ENCODE data around the gene NYAP1.
"Not testable (repeated sequence)": the region's sequence is repeated elsewhere in the genome, so short reads cannot be mapped to it uniquely, and the experiment has no call there.

NYAP1 gene

DNA sequence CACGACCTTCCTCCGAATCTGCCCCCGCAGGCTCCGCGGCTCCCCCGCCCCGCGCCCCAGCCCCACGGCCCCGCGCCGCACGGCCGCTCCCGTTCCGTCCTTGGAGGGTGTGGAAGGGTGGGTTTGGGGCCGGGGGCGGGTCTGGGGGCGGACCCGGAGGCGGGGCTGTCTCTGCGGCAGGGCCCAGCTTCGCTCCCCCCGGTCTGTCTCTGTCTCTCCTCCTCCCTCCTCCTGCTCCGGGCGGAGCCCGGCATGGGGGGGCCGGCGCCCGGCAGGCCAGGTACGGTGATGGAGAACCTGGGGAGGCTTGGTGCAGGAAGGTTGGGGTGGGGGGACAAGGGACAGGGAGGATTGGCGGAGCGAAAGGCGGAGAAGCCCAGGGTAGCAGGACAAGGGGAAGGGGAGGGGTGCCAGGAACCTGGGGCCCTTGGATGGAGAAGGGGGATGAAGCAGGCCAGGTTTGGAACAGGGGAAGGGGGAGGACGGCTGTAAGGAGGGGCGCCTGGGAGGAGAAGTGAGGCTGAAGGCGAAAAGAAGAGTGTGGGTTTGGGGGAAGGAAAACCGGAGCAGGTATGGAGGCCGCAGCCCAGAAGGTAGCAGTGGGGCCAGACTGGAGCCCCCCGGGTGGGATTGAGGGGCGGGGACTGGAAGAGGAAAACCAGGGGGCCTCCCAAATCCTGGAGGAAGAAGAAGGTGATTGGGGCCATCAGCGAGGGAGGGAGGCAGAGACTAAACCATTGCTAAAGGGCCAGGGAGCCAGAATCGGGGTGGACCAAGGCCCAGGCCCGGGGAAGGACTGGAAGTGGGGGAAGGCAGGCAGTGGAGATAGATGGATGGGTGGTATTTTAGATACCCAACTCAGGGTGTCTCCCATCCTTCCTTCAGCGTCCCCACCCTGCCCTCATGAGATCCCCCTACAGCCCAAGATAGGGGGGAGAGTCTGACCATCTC is at the start of gene NYAP1:
Gene NYAP1, plus strand, starts transcription at position 206 of the 951 bp plus-strand sequence. CDS start 1,385 bp downstream, outside the sequence.
- DNase-seq = no peak

GRCh38 chr7:100434297-100435144 is 49.2 kb upstream of the NYAP1 start:
- no peak for DNase-seq

GRCh38 chr7:100435401-100436304 is 48.1 kb upstream of the NYAP1 start:
- no peak for DNase-seq

- no peak for DNase-seq
These were observed 46.3 kb upstream of the NYAP1 start for GRCh38 chr7:100437150-100438100.

GRCh38 chr7:100438172-100438571 is 45.6 kb upstream of the NYAP1 start:
- no peak for DNase-seq

- DNase-seq = not testable (repeated sequence)
These were observed 45.0 kb upstream of the NYAP1 start for GRCh38 chr7:100438731-100439130.

- not testable (repeated sequence) for DNase-seq
These were observed 44.5 kb upstream of the NYAP1 start for GRCh38 chr7:100439244-100439643.

GRCh38 chr7:100441641-100442535 is 41.8 kb upstream of the NYAP1 start:
- DNase-seq = no peak

DNA sequence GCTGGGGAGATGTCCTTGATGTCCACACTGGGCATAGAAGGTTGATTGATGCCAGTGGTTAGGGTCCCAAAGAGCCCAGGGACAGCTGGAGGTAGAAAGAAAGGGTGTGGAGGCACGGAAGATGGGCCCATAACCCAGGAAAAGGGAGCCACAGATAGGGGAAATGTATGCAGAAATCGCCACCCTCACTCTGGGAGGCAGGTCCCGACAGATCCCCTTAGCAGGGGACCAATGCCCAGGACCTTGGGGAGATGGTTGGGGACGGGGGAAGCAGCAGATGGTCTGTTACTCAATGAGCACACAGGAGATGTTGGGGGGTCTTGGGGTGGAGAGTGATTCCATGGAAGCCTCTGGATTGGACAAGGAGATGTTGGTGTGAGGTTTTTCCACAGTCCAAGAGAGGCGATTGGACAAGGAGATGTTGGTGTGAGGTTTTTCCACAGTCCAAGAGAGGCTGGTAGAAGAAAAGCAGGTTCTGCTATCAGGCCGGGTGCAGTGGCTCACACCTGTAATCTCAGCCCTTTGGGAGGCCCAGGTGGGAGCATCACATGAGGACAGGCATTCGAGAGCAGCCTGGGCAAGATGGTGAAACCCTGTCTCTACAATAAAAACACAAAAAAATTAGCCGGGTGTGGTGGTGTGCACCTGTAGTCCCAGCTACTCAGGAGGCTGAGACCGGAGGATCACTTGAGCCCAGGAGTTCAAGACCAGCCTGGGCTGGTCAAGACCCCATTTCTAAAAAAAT is 40.5 kb upstream of the NYAP1 start:
- DNase-seq = no peak

DNA sequence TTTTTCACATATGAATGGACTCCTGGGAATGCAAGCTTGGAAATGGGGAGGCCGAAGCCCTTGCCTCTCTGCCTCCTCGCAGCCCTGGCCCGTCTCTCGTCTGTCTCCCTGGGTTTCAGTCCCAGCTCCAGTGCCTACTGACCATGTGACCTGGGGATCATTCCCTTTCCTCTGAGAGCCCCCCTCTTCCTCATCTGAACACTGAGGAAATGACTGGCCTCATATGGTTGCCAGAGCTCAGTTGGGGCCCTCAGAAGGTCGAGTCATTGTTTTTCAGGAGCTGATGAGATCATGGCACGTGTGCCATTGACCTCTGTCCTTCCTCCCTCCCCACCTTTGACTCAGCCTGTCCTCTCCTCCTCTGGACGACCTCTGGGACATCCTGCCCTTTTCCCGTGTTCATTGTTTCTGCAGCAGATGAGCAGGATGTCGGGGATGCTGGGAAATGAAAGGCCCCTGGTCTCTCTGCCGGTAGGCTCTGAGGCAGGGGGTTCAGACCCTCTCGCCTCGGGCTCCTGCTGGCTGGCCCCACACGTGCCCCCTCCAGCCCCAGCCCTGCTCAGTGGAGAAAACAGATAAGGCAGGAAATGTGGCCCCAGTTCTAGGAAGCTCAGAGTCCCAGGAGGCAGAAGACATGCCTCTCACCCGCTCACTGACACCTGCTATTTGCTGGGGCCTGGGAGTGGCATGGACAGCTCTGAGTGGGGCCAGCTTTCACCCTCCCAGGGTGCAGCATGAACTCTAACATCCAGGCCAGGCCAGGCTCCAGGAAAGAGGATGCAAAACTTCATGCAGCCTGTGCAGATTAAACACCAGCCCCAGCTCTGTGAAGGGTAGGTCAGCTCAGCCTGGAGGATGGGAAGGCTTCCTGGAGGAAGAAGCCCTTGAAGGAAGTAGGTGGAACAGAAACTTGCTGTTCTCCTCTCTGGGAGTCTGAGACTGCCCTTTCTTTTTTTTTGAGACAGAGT is 39.1 kb upstream of the NYAP1 start:
- no peak for DNase-seq

DNA sequence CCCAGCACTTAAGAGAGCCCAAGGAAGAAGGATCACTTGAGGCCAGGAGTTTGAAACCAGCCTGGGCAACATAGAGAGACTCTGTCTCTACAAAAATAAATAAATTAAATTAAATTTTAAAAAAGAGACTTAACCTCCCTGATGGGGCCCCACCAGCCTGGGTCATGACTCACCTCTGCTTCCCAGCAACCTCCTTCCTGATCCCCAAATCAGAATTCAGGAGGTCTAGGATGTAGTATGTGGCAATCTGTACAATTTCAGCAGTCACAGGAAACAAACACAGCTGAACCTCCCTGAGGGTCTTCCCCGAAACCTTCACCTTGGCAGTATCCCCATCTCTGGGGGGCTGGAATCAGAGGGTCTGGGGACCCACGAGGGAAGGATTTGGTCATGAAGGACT is 37.7 kb upstream of the NYAP1 start:
- no peak for DNase-seq

DNA sequence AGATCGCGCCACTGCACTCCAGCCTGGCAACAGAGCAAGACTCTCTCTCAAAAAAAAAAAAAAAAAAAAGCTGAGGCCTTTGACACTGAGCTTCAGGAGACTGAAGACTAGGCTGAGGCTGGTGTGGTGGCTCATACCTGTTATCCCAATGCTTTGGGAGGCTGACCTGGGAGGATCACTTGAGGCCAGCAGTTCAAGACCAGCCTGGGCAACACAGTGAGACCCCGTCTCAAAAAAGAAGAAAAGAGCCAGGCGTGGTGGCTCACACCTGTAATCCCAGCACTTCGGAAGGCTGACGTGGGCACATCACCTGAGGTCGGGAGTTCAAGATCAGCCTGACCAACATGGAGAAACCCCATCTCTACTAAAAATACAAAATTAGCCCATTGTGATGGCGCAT is 36.4 kb upstream of the NYAP1 start:
- not testable (repeated sequence) for DNase-seq

DNA sequence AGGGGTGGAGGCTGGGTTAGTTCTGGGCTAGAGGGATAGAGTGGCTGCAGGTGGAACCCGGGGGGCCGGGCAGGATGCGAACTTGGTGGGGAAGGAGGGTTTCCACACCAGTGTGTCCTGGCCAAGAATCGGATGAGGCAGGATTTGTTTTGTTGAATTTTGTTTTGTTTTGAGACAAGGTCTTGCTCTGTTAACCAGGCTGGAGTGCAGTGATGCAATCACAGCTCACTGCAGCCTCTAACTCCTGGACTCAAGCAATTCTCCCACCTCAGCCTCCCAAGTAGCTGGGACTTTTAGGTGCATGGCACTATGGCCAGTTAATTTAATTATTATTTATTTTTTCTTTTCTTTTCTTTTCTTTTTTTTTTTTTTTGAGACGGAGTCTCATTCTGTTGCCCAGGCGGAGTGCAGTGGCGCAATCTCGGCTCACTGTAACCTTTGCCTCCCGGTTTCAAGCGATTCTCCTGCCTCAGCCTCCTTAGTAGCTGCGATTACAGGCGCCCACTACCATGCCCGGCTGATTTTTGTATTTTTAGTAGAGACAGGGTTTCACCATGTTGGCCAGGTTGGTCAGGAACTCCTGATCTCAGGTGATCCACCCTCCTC is 34.4 kb upstream of the NYAP1 start:
- DNase-seq = no peak

DNA sequence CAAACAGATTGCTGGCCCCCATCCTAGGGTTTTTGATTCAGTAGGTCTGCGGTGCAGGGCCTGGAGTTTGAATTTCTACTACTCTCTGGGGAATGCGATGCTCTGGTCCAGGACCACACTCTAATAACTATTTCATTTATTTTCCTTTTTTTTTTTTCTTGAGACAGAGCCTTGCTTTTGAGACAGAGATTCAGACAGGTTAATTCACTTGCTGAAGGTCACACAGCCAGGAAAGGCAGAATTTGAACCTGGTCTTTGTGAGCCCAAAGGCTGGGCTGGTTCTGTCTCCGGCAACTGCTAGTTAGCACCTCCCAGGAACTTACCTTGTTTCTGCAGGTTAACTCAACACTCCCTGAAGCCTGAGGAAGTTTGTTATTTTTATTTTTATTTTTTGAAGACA is 31.2 kb upstream of the NYAP1 start:
- no peak for DNase-seq

GRCh38 chr7:100453854-100454253 is 29.9 kb upstream of the NYAP1 start:
- not testable (repeated sequence) for DNase-seq

- no peak for DNase-seq
These were observed 28.5 kb upstream of the NYAP1 start for GRCh38 chr7:100455206-100455605.

GRCh38 chr7:100456562-100456961 is 27.2 kb upstream of the NYAP1 start:
- no peak for DNase-seq

DNA sequence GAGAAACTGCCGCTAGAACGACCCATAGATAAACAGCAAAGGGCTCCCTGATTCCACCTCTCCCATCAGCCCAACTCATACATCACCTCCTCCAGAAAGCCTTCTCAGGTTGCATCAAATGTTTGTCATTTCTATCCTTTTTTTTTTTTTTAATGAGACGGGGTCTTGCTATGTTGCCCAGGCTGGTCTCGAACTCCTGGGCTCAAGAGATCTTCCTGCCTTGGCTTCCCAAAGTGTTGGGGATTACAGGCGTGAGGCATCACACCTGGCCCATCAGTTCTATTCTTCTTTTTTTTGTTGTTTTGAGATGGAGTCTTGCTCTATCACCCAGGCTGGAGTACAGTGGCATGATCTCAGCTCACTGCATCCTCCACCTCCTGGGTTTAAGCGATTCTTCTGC is 26.7 kb upstream of the NYAP1 start:
- DNase-seq = no peak

Data from amniotic stem cell (primary cell).